Measurements from ENCODE around the gene PBX1. TPM values are rescaled to one million over a fixed set of nuclear protein-coding genes. Genes with fewer than 3 reads are reported as not detected.

PBX1 gene
- polyA plus RNA-seq, 4 donors = 12.5 to 52.8 (median 14.6) TPM

DNA sequence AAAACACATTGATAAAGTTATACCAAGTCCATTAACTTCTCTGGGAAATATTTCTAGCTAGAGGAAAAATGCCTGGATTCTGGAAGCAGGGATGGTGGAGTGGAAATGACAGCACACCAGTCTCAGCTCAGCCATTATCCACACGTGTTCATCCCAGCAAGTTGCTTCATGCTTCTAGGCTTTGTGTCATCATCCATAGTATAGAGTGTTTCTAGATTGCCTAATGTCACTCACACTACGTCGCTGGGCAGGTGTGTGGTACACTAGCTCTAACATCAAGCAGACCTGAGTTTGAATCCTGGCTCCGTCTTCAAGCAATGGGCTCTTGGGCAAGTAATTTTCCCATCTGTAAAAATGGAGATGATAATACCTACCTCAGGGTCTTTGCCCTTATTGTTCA, 326.3 kb downstream of the PBX1 start:
- no peak overlapping the region for H3K4me3 ChIP-seq (ENCODE audit: low read depth in 1 of 3, low read length in 3 of 3)
- DNase-seq = no peak
- H3K27ac ChIP-seq (ENCODE audit: low read depth in 1 of 3, low read length in 2 of 3) = no peak overlapping the region
- H3K36me3 ChIP-seq (ENCODE audit: control insufficient read depth in 3 of 3, insufficient read depth in 2 of 3, low read depth in 1 of 3, low read length in 3 of 3) = no peaks in the 10 kb centered on the region
- no peak for FAIRE-seq
- no peaks in the 10 kb centered on the region for H3K27me3 ChIP-seq (ENCODE audit: control insufficient read depth in 3 of 3, insufficient read depth in 3 of 3, low read length in 3 of 3)
- 71 to 94% (median 92%) methylated on average over 4 of the region's 4 CpGs for WGBS, 3 donors
- H3K4me1 ChIP-seq (ENCODE audit: control insufficient read depth in 3 of 3, insufficient read depth in 2 of 3, low read depth in 1 of 3, low read length in 2 of 3) = no peaks in the 10 kb centered on the region
- H3K9me3 ChIP-seq (ENCODE audit: control insufficient read depth in 2 of 2, insufficient read depth in 1 of 2, low read depth in 1 of 2, low read length in 1 of 2) = no peaks in the 10 kb centered on the region

DNA sequence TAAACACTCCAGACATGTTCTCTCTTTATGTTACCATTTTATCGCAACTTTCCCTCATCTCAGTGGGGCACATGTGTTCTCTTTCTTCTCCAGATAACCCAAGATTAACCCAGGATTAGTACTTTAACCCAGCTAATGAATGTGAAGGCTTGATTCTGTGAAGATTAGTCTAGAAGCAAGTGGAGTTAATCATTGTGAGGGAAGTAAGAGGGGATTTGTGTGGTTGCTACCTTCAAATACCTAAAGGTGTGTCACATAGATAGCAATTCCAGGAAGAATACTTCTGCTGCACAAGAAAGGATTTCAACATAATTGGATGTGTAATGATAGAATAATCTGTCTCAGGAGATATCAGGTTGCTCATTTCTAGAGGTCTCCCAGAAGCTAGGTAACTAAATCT, 327.1 kb downstream of the PBX1 start:
- Histone ChIP-seq H3K27me3 (ENCODE audit: control insufficient read depth in 3 of 3, insufficient read depth in 3 of 3, low read length in 3 of 3) (no peaks in the 10 kb centered on the region), H3K9me3 (ENCODE audit: control insufficient read depth in 2 of 2, insufficient read depth in 1 of 2, low read depth in 1 of 2, low read length in 1 of 2) (no peaks in the 10 kb centered on the region), H3K4me1 (ENCODE audit: control insufficient read depth in 3 of 3, insufficient read depth in 2 of 3, low read depth in 1 of 3, low read length in 2 of 3) (no peaks in the 10 kb centered on the region), H3K4me3 (ENCODE audit: low read depth in 1 of 3, low read length in 3 of 3) (no peak overlapping the region), H3K27ac (ENCODE audit: low read depth in 1 of 3, low read length in 2 of 3) (no peak overlapping the region), H3K36me3 (ENCODE audit: control insufficient read depth in 3 of 3, insufficient read depth in 2 of 3, low read depth in 1 of 3, low read length in 3 of 3) (no peaks in the 10 kb centered on the region)
- 95 to 97% (median 95%) methylated on average over 1 of the region's 1 CpG for WGBS, 3 donors
- DNase-seq = no peak
- FAIRE-seq = no peak

DNA sequence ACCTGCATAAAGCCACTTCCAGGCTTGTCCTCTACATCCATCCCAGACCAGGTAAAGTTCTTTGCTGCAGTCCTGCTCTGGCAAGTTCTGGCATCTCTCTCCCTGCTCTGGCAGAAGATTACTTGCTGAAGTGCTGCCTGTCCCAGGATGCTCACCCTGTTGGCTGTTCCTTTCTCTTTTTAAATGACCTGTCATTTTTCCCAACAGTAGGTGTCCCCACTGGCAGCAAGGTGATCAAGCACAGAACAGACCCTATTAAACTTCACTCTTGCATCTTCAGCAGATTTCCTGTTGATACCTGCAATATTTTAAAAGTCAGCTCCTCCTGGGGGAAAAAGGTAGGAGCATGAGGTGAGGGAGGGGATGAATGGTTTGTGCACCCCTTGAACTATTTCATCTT, 332.6 kb downstream of the PBX1 start:
- no peak for DNase-seq
- no peak overlapping the region for H3K4me3 ChIP-seq (ENCODE audit: low read depth in 1 of 3, low read length in 3 of 3)
- FAIRE-seq = no peak
- no peak overlapping the region for H3K27ac ChIP-seq (ENCODE audit: low read depth in 1 of 3, low read length in 2 of 3)
- H3K4me1 ChIP-seq (ENCODE audit: control insufficient read depth in 3 of 3, insufficient read depth in 2 of 3, low read depth in 1 of 3, low read length in 2 of 3) = no peaks in the 10 kb centered on the region
- no peaks in the 10 kb centered on the region for H3K36me3 ChIP-seq (ENCODE audit: control insufficient read depth in 3 of 3, insufficient read depth in 2 of 3, low read depth in 1 of 3, low read length in 3 of 3)
- no peaks in the 10 kb centered on the region for H3K27me3 ChIP-seq (ENCODE audit: control insufficient read depth in 3 of 3, insufficient read depth in 3 of 3, low read length in 3 of 3)
- no peaks in the 10 kb centered on the region for H3K9me3 ChIP-seq (ENCODE audit: control insufficient read depth in 2 of 2, insufficient read depth in 1 of 2, low read depth in 1 of 2, low read length in 1 of 2)

DNA sequence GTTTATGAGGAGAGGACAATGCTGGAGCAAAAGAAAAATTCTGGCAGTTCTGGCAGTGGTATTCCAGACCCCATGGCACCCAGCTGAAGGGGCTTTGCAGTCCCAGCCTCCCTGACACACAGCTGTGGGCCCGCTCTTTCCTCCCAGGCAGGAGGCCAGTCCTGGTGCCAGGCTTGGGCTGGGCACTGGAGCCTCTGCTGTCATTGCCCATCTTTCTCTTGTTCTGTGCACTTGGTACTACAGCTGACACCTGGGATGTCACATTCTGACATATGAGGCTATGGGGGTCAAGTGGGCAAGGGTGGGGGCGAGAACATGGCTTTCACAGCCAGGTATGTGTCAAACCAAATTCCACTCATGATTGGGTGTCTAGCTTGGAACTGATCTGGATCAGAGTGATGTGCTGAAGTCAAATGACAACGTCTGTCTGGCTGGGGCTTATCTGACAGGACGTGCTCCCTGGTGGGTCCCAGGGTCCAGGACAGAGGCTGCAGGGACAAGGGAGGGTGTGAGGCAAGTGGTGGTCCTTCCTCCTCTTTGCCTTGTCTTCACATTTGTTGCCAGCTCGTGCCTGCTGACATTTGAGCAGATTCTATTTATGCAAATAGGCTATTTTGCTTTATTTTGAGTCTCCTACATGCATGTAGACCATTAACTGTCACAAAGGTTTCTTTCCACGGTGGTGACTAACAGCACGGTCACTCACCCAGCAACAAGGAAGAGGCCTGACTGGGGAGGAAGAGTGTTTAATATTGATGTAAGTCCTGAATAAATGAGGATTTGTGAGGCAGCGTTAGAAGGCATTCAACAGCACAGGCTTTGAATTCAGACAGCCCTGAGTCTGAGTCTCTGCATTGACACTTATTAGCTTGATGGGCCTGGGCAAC, 336.3 kb downstream of the PBX1 start:
- no peak overlapping the region for H3K27ac ChIP-seq (ENCODE audit: low read depth in 1 of 3, low read length in 2 of 3)
- H3K9me3 ChIP-seq (ENCODE audit: control insufficient read depth in 2 of 2, insufficient read depth in 1 of 2, low read depth in 1 of 2, low read length in 1 of 2) = no peaks in the 10 kb centered on the region
- no peak overlapping the region for H3K4me3 ChIP-seq (ENCODE audit: low read depth in 1 of 3, low read length in 3 of 3)
- no peak for DNase-seq
- no peaks in the 10 kb centered on the region for H3K4me1 ChIP-seq (ENCODE audit: control insufficient read depth in 3 of 3, insufficient read depth in 2 of 3, low read depth in 1 of 3, low read length in 2 of 3)
- no peaks in the 10 kb centered on the region for H3K36me3 ChIP-seq (ENCODE audit: control insufficient read depth in 3 of 3, insufficient read depth in 2 of 3, low read depth in 1 of 3, low read length in 3 of 3)
- 46 to 67% (median 58%) methylated on average over 8 of the region's 8 CpGs for WGBS, 3 donors
- H3K27me3 ChIP-seq (ENCODE audit: control insufficient read depth in 3 of 3, insufficient read depth in 3 of 3, low read length in 3 of 3) = no peaks in the 10 kb centered on the region
- no peak for FAIRE-seq

DNA sequence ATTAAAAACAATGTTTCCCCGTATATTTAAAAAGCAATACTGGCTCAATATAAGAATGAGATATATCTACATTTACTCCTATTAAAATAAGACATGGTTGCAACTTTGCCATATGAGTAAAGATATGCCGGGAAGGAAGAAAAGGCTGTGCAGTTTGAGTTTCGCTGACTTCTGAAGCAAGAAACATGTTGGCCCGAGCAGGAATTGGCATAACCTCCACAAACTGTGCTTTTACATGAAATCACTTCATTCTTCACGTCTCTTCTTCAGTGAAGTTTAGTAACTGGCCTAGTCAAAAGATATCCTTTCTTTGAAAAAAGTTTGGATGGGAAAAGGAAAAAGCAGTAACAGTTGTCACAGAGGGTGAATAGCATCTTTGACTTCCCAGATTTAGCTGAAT, 342.0 kb downstream of the PBX1 start:
- Histone ChIP-seq H3K27ac (ENCODE audit: low read depth in 1 of 3, low read length in 2 of 3) (no peak overlapping the region), H3K4me3 (ENCODE audit: low read depth in 1 of 3, low read length in 3 of 3) (no peak overlapping the region), H3K9me3 (ENCODE audit: control insufficient read depth in 2 of 2, insufficient read depth in 1 of 2, low read depth in 1 of 2, low read length in 1 of 2) (no peaks in the 10 kb centered on the region), H3K27me3 (ENCODE audit: control insufficient read depth in 3 of 3, insufficient read depth in 3 of 3, low read length in 3 of 3) (no peaks in the 10 kb centered on the region), H3K4me1 (ENCODE audit: control insufficient read depth in 3 of 3, insufficient read depth in 2 of 3, low read depth in 1 of 3, low read length in 2 of 3) (no peaks in the 10 kb centered on the region), H3K36me3 (ENCODE audit: control insufficient read depth in 3 of 3, insufficient read depth in 2 of 3, low read depth in 1 of 3, low read length in 3 of 3) (no peaks in the 10 kb centered on the region)
- no peak for DNase-seq
- no peak for FAIRE-seq
- WGBS, 3 donors = 76 to 86% (median 86%) methylated on average over 5 of the region's 5 CpGs

Data from small intestine (tissue), 7 donors.